DMS 273 treated with DMSO at 0.1 percent for 48 hours (cell line): Measurements from ENCODE around the gene DMXL1.
"Not testable (repeated sequence)": the region's sequence is repeated elsewhere in the genome, so short reads cannot be mapped to it uniquely, and the experiment has no call there.

Experiments
- DNase-seq: peaks from one replicate; lab custom pipeline; 2025; lab: John Stamatoyannopoulos, UW

Gene DMXL1

DNA sequence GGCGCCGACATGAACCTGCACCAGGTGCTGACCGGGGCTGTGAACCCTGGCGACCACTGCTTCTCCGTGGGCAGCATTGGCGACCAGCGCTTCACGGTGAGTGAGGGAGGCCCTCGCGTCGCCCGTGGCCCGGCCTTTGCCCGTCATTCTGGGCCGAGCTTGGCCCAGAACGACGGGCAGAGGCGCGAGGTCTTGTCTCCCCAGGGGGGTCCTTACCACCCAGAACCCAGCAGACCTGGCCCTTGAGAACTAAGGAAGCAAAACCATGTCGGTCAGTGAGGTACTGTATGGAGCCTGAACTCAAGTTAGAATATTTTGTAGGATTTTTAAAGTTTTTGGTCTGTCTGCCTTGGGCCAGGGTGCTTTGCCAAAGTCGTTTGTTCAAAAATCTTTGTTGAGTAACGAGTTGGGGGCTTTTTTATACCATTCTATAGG lies 691 bp downstream of the DMXL1 start:
- DNase-seq: no peak

DNA sequence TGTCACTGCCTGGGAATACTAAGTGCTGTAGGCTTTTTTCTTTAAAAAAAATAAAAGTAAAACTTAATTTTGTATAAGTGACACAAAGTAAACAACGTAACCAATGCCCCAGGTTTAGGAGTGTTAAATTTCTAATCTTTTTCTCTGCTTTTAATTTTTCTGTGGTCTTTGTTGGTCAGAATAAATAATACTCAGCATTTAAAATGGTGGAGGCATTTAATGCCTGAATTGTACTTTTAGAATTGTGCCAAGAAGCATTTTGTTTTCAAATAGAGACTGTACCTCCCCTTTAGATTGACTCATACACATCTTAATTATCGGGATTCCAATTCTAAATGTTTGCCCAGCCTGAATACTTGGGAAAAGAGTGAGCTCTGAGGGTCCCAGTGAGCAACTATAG lies 1.6 kb downstream of the DMXL1 start:
- no peak for DNase-seq

- not testable (repeated sequence) for DNase-seq
Observed at GRCh38 chr5:119073746-119074337, 3.0 kb downstream of the DMXL1 start.

DNA sequence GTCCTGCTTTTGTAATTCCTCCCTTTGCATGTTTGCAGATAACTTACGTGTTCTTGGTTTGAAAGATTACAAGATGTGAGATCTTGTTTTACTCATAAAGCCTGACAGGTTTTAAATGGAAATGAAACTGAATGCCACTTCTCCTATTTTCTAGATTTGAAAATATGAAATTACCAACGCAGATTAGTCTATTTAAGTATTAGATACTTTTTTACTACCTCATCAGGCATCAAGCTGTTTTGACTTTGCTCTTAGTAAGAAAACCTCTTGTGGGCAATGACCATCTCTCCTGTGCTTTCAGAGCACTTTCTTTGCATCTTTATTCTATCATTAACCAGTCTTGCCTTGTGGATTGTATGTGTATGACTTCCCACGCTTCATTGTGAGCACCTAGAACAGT lies 3.5 kb downstream of the DMXL1 start:
- no peak for DNase-seq

DNA sequence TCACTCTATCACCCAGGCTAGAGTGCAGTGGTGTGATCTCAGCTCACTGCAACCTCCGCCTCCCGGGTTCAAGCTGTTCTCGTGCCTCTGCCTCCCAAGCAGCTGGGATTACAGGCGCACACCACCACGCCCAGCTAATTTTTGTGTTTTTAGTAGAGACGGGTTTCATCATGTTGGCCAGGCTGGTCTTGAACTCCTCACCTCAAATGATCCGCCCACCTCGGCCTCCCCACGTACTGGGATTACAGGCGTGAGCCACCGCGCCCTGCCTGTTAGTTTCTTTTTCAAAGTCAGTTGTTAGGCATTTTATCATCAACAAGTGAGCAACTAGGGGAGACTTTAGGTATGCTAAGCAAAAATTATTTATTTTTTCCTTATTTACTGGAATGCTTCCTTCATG lies 4.4 kb downstream of the DMXL1 start:
- not testable (repeated sequence) for DNase-seq

DNA sequence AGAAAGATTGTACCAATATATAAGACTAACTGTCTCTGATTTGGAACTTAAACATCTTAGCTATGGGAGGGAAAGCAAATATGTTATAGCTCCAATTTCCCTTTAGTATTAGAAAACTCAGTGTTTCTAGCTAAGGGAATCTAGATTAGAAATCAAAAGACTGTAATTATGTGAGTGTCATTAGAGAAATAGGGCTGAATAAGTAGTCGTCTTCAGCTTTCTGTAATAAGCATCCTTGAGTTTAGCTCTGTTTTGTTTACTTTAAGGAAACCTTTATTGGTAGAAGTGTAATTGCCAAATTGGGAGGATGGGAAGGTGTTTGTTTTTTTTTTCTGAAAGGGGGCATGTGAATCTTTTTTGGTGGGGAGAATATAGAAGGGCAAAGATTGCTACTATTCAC lies 5.2 kb downstream of the DMXL1 start:
- DNase-seq: no peak

GRCh38 chr5:119077444-119077843 lies 6.6 kb downstream of the DMXL1 start:
- no peak for DNase-seq

DNA sequence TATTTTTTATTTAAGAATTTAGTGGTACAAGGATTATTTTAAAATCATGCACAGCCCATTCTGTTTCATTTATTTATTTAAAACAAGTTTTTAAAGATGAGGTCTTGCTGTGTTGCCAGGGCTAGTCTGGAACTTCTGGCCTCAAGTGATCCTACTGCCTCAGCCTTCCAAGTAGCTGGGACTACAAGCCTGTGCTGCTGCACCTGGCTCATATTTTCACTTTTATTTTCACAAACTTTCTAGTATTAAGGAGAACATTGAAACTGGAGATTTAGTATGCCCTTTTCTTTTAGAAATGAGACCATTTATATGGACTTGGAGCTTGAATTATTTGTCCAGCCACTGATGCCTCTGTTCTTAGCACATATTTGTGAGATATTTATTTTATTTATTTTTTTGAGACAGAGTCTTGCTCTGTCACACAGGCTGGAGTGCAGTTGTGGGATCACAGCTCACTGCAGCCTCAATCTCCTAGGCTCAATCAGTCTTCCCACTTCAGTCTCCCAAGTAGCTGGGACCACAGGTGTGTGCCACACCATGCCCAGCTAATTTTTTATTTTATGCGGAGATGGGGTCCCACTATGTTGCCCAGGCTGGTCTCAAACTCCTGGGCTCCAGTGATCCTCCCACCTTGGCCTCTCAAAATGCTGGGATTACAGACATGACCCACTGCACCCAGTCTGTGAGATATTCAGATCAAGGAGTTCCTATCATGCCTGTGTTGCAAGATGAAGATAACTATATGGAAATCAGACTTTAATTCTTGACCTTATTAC lies 7.4 kb downstream of the DMXL1 start:
- no peak for DNase-seq

DNA sequence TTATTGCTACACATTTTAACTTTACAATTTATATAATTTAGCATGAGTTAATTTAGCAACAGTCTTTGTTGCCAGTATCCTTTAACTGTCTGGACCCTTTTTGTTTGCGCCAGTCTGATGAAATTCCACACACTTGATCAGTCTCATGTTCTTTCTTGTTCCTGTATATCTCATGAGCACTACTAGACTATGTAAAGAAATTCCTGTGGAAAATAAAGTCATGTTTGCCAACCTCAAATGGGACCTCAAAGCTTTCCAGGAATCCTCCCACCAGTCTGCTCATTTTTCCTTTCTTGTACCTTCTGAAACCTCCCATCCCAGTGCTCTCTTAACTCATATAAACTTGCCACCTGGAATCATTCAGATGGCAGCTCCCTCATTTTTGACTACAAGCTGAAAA lies 8.0 kb downstream of the DMXL1 start:
- no peak for DNase-seq

- no peak for DNase-seq
Observed at GRCh38 chr5:119079318-119079921, 8.5 kb downstream of the DMXL1 start.

GRCh38 chr5:119080936-119081335 lies 10.0 kb downstream of the DMXL1 start:
- no peak for DNase-seq

DNA sequence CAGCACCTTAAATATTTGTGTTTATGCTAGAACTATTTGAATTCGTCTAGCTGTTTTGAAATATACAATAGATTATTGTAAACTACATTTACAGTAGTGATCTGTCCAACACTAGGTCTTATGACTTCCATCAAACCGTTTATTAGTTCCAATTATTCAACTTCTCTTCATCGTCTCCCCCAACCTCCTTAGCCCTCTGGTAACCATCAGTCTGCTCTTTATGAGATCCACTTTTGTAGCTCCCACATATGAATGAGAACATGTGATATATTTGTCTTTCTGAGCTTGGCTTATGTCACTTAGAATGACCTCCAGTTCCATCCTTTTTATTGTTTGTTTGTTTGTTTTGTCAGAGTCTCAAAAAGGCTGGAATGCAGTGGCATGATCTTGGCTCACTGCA lies 11.8 kb downstream of the DMXL1 start:
- DNase-seq: no peak

DNA sequence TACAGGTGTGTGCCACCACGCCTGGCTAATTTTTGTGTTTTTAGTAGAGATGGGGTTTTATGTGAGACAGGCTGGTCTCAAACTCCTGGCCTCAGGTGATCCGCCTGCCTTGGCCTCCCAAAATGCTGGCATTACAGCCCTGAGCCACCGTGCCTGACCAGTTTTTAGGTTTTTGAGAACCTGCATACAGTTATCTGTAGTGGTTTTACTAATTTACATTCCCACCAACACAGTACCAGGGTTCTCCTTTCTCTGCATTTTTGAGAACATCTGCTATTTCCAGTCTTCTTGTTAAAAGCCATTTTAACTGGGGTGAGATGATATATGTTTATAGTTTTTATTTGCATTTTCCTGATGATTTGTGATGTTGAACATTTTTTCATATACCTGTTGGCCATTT lies 12.8 kb downstream of the DMXL1 start:
- no peak for DNase-seq

- DNase-seq: no peak
Observed at GRCh38 chr5:119088438-119088837, 17.6 kb downstream of the DMXL1 start.

DNA sequence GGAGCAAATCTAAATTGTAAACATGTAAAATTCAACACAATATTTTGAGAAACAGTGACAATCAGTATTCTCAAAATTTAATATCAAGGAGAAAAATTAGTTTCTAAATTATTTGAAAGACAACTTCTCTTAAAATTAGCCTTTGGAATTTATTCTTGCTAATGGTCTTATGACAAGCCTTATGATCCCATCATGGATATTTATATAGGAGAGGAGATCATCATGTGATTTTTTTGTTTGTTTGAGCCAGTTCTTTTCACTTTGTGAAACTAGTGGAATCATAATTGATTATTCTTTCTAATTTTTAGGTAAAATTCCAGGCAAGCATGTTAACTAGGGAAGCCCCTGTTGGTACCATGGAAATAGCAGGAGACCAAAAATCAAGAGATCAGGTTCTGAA lies 24.7 kb downstream of the DMXL1 start:
- DNase-seq: no peak

GRCh38 chr5:119105971-119106370 lies 35.1 kb downstream of the DMXL1 start:
- DNase-seq: no peak

GRCh38 chr5:119112151-119112550 lies 41.3 kb downstream of the DMXL1 start:
- no peak for DNase-seq

DNA sequence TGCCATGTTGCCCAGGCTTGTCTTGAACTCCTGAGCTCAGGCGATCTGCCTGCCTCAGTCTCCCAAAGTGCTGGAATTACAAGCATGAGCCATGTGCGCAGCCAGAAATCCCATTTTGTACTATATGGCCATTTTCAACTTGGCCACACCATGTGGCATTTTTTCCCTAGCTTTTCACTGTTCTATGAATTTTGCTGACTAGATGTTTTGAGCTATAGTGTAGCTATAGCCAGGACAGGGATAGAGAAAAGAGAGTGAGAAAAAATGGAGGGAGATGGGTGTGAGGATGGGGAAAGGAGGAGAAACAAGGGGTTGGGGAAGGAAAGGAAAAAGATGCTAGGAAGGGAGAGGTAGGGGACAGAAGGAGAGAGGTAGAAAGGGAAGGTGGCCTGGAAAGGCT lies 46.4 kb downstream of the DMXL1 start:
- DNase-seq: no peak

DNA sequence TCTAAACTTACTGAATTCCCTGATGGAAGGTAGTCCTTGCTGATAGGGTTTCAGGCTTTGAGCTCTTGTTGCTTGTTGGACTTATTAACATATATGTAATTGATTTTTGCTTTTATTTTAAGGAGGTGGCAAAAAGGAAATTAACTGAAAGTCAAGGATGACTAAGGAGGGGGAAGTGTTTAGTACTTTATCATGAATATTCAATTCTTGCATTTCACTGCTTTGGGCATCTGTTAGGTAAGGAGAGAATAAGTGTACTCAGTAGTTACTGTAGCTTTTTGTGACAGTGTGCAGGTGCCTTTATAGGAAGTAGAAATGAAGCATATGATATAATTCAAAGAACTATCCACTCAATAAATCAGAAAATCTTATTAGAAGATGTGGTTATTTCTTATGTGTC lies 47.1 kb downstream of the DMXL1 start:
- DNase-seq: no peak

GRCh38 chr5:119120893-119121292 lies 50.0 kb downstream of the DMXL1 start:
- DNase-seq: no peak

GRCh38 chr5:119122474-119122873 lies 51.6 kb downstream of the DMXL1 start:
- DNase-seq: not testable (repeated sequence)

DNA sequence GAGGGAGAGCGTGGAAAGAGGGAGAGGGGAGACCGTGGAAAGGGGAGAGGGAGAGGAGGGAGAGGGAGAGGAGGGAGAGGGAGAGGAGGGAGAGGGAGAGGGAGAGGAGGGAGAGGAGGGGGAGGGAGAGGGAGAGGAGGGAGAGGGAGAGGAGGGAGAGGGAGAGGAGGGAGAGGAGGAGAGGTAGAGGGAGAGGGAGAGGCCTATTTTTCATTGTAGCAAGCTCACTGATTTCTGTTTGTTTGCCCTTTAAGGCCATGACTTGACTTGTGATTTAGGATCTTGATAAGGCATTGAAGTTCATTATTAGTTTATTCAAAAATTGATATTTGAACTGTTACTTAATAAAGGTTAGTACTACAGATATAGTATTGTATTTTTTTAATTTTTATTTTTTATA lies 52.4 kb downstream of the DMXL1 start:
- no peak for DNase-seq

DNA sequence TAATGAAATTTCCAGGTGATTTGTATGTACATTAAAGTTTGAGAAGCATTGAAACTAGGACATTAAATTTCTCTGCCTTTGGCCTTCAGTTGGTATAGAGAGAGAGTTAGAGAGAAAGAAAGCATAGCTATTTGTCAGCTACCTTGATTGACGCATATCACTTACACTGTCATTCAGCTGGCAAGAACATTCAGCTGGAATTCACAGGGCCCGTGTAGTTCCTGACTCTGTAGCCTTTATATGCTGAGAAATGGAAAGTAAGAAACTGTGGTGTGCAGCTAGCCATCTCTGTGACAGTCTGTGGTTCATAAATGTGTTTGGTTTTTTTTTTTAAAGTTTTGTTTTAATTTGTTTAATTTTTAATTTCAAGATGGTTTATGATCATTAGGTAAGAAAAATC lies 58.9 kb downstream of the DMXL1 start:
- DNase-seq: no peak
